Loucy (cell line): Measurements from ENCODE around the gene MEP1B.

ENCODE experiments used
- H2AFZ ChIP-seq: fragments of 200-600 bp; sonication (generic); 2 replicates; pipeline ENCODE4 v1.6.0; 2016; ENCODE audit warnings: antibody characterized with exemption, mild to moderate bottlenecking, low read length, moderate library complexity
- H3F3A ChIP-seq: fragments of 200-600 bp; 2 replicates; pipeline ENCODE4 v1.6.0; 2016; ENCODE audit warnings: antibody characterized with exemption, low read depth, mild to moderate bottlenecking
- H3K27me3 ChIP-seq: fragments of 200-600 bp; sonication (generic); 2 replicates; pipeline ENCODE4 v1.6.1; 2014; ENCODE audit warnings: low read length, mild to moderate bottlenecking; ENCODE audit not compliant: insufficient read depth, poor library complexity, severe bottlenecking
- H3K36me3 ChIP-seq: fragments of 200-600 bp; sonication (generic); 2 replicates; pipeline ENCODE4 v1.6.1; 2016; ENCODE audit warnings: low read length; ENCODE audit not compliant: insufficient read depth
- H3K4me1 ChIP-seq: fragments of 200-600 bp; sonication (generic); 2 replicates; pipeline ENCODE4 v1.5.1; 2014; ENCODE audit warnings: low read length, mild to moderate bottlenecking; ENCODE audit not compliant: insufficient read depth, poor library complexity, severe bottlenecking
- H3K4me2 ChIP-seq: fragments of 200-600 bp; sonication (generic); 2 replicates; pipeline ENCODE4 v1.6.0; 2014; ENCODE audit warnings: antibody characterized with exemption, low read length, low read depth, mild to moderate bottlenecking; ENCODE audit not compliant: poor library complexity, severe bottlenecking
- H3K4me3 ChIP-seq: fragments of 200-600 bp; sonication (generic); 2 replicates; pipeline ENCODE4 v1.5.1; 2014; ENCODE audit warnings: low read length, mild to moderate bottlenecking, mixed read lengths; ENCODE audit not compliant: poor library complexity, severe bottlenecking
- H3K79me2 ChIP-seq: fragments of 200-600 bp; sonication (generic); 2 replicates; pipeline ENCODE4 v1.6.1; 2014; ENCODE audit warnings: low read length; ENCODE audit not compliant: insufficient read depth
- H3K9ac ChIP-seq: fragments of 200-600 bp; sonication (generic); 2 replicates; pipeline ENCODE4 v1.6.0; 2014; ENCODE audit warnings: mild to moderate bottlenecking, low read depth, low read length, moderate library complexity; ENCODE audit not compliant: poor library complexity, severe bottlenecking
- H3K9me2 ChIP-seq: fragments of 200-600 bp; sonication (generic); replicated peaks from 2 replicates; pipeline ENCODE4 v1.6.1; 2016; ENCODE audit warnings: low read depth, low read length, mixed read lengths
- H3K9me3 ChIP-seq: fragments of 200-600 bp; sonication (generic); 2 replicates; pipeline ENCODE4 v1.6.1; 2014; ENCODE audit warnings: mild to moderate bottlenecking, antibody characterized with exemption, low read length, low read depth; ENCODE audit not compliant: insufficient read depth
- H4K20me1 ChIP-seq: fragments of 200-600 bp; sonication (generic); 2 replicates; pipeline ENCODE4 v1.6.0; 2014; ENCODE audit warnings: antibody characterized with exemption, low read length, mild to moderate bottlenecking; ENCODE audit not compliant: insufficient read depth, poor library complexity, severe bottlenecking
- CTCF ChIP-seq: fragments of 200-600 bp; sonication (generic); conservative IDR thresholded peaks from 2 replicates; pipeline ENCODE4 v1.5.1; 2014; ENCODE audit warnings: mild to moderate bottlenecking, antibody characterized with exemption, low read length
- EZH2phosphoT487 ChIP-seq: fragments of 200-600 bp; IDR thresholded peaks from 2 replicates; pipeline ENCODE4 v1.6.1; 2018; ENCODE audit warnings: antibody characterized with exemption, mild to moderate bottlenecking, moderate library complexity, borderline replicate concordance

MEP1B gene

GRCh38 chr18:32238635-32239268 is 48.9 kb downstream of the MEP1B start:
- H3K4me2 ChIP-seq = no peak overlapping the region
- no peaks in the 10 kb centered on the region for H3K27me3 ChIP-seq
- no peaks in the 10 kb centered on the region for H3K36me3 ChIP-seq
- no peaks in the 10 kb centered on the region for H3F3A ChIP-seq
- no peaks in the 10 kb centered on the region for H3K9me2 ChIP-seq
- H3K79me2 ChIP-seq = no peaks in the 10 kb centered on the region
- no peak overlapping the region for H3K4me3 ChIP-seq
- H2AFZ ChIP-seq = no peak overlapping the region
- no peaks in the 10 kb centered on the region for H3K4me1 ChIP-seq
- no peak overlapping the region for H3K9ac ChIP-seq
- no peaks in the 10 kb centered on the region for H4K20me1 ChIP-seq
- TF ChIP-seq EZH2phosphoT487 (no peak), CTCF (no peak)
- no peaks in the 10 kb centered on the region for H3K9me3 ChIP-seq

- no peak overlapping the region for H2AFZ ChIP-seq
Observed at GRCh38 chr18:32242395-32242794, 52.6 kb downstream of the MEP1B start.

GRCh38 chr18:32243358-32243757 is 53.5 kb downstream of the MEP1B start:
- H3K9ac ChIP-seq = no peak overlapping the region
- no peak overlapping the region for H2AFZ ChIP-seq
- H3K27me3 ChIP-seq = no peaks in the 10 kb centered on the region
- no peaks in the 10 kb centered on the region for H3F3A ChIP-seq
- no peaks in the 10 kb centered on the region for H3K79me2 ChIP-seq
- H4K20me1 ChIP-seq = no peaks in the 10 kb centered on the region
- TF ChIP-seq CTCF (no peak), EZH2phosphoT487 (no peak)
- H3K4me3 ChIP-seq = no peak overlapping the region
- H3K9me3 ChIP-seq = no peaks in the 10 kb centered on the region
- no peaks in the 10 kb centered on the region for H3K36me3 ChIP-seq
- H3K4me1 ChIP-seq = no peaks in the 10 kb centered on the region
- no peaks in the 10 kb centered on the region for H3K9me2 ChIP-seq
- no peak overlapping the region for H3K4me2 ChIP-seq

More at GRCh38 chr18:32242395-32242794, 52.6 kb downstream of the MEP1B start:
- H3K4me2 ChIP-seq = no peak overlapping the region
- no peak overlapping the region for H3K4me3 ChIP-seq
- H3K9me3 ChIP-seq = no peaks in the 10 kb centered on the region
- no peaks in the 10 kb centered on the region for H3K79me2 ChIP-seq
- H3K4me1 ChIP-seq = no peaks in the 10 kb centered on the region
- TF ChIP-seq CTCF = no peak
- no peak for TF ChIP-seq EZH2phosphoT487
- no peak overlapping the region for H3K9ac ChIP-seq
- H3K9me2 ChIP-seq = no peaks in the 10 kb centered on the region
- no peaks in the 10 kb centered on the region for H3K36me3 ChIP-seq
- no peaks in the 10 kb centered on the region for H3F3A ChIP-seq
- H3K27me3 ChIP-seq = no peaks in the 10 kb centered on the region
- no peaks in the 10 kb centered on the region for H4K20me1 ChIP-seq
